GM12865 (cell line): ENCODE measurements around the gene APOBEC4.
A peak's percentile ranks its signal among the peaks of the same experiment; 100 is the strongest.

Source experiments
- DNase-seq: peaks from one replicate; pipeline ENCODE4 v3.0.0; 2010; ENCODE audit warnings: low read depth
- H3K4me3 ChIP-seq: 2 replicates; pipeline ENCODE4 v1.5.1; 2011; ENCODE audit warnings: mild to moderate bottlenecking, low read depth, low read length, control low read depth
- CTCF ChIP-seq: IDR thresholded peaks from 2 replicates; pipeline ENCODE4 v1.5.1; 2011; ENCODE audit warnings: low read length, control low read depth, low read depth, inconsistent platforms; ENCODE audit not compliant: insufficient read depth; ENCODE audit errors: missing control alignments

APOBEC4 gene

DNA sequence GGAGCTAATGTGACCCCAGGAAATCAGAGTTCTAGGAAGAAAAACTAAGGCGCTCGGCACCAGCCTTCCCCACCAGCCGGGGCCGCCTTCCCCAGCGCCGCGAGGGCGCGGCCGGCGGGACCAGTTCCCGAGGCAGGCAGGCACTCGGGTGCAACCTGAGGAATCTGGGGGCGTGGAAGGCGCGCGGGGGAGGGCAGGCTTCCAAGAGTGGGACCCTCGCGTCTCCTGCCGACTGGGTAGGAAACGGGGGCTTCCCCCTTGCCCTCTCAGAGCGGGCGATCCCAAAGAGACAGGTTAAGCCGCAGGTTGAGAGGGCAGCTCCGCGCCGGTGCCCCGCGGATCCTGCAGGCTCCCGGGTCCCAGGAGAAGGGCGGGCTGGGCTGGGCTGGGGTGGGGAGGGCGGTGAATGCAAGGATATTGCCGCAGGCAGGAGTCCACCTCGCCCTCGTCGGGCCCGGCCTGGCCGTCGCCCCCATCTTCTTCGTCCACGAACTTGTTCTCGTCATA, 18.0 kb downstream of the APOBEC4 start:
- peak overlapping the region; percentile 87 for H3K4me3 ChIP-seq
- no peak for TF ChIP-seq CTCF
- no peak for DNase-seq

DNA sequence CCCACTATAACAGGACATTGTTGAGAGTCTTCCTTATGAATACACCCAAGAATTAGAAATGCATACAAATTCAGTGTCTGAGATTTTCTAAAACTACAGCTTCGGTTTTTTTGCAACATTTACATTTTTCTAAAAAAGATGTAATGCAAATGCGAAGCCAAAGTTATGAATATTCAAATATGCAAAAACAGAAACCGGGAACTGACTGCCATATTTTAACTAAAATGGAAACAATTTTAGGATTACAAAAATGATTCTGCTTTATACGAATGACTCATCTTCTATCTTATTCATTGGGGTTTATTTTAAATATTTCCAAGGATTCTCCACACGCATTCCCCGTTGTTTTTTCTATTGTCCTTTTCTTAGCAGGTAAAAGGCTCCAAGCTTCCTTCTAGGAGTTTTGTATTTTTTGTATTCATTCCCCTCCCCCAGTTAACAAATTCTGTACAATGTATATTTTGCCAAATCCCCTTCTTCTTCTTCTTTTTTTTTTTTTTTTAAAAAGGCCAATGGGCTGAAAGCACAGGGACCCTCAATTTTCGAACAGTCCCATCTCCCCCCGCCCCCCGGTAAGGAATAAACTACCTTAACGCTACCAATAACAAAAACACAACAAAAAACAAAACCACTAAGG, 18.6 kb downstream of the APOBEC4 start:
- peak overlapping the region; percentile 87 for H3K4me3 ChIP-seq
- no peak for DNase-seq
- no peak for TF ChIP-seq CTCF

GRCh38 chr1:183633676-183634343, 19.3 kb downstream of the APOBEC4 start:
- peak; percentile 36 for TF ChIP-seq CTCF
- peak overlapping the region; percentile 87 for H3K4me3 ChIP-seq
- peak; percentile 84 for DNase-seq

- H3K4me3 ChIP-seq = peak overlapping the region; percentile 87
- DNase-seq = peak; percentile 51
- TF ChIP-seq CTCF = no peak
These were observed 20.2 kb downstream of the APOBEC4 start for GRCh38 chr1:183632964-183633363.

DNA sequence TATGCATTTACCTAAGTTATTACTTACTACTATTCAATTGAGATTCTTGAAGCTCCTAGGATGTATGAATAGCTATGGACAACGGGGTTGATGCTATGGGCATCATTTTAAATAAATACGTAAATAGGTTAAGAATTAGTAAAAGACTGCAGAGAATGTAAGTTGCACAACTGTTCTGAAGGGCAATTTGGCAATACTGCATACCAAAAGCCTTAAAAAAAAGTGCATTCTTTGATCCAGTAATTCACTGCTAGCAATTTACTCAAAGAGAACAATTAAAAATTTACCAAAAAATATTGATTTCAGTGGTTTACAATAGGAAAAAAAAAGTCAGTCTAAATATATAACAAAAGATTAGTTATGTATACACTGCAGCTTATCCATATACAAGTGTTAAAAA, 21.0 kb downstream of the APOBEC4 start:
- peak overlapping the region; percentile 87 for H3K4me3 ChIP-seq
- no peak for TF ChIP-seq CTCF
- DNase-seq = no peak

- TF ChIP-seq CTCF = no peak
- H3K4me3 ChIP-seq = no peak overlapping the region
- no peak for DNase-seq
These were observed 22.4 kb downstream of the APOBEC4 start for GRCh38 chr1:183630748-183631147.
